ENCODE measurements around the gene ARHGEF18. TPM values are rescaled to one million over a fixed set of nuclear protein-coding genes. Genes with fewer than 3 reads are reported as not detected.

The ARHGEF18 gene
- total and polyA plus RNA-seq, 2 experiments from 2014 or later, result 12.8 to 47.6 TPM

- DNase-seq (ENCODE audit: low spot score), result no peak
- Mint-ChIP-seq H3K27me3 (ENCODE audit: insufficient read depth, low read depth, poor library complexity) (peaks cover 9% of the 10 kb centered on the region), H3K9me3 (no peaks in the 10 kb centered on the region; the same call in 1 of the 3 replicates), H3K4me1 (no peaks in the 10 kb centered on the region), H3K27ac (no peak overlapping the region), H3K4me3 (no peak overlapping the region), H3K36me3 (ENCODE audit: low read depth) (no peaks in the 10 kb centered on the region; the same call in 2 of the 3 replicates)
- H4K20me1 ChIP-seq (replicated peaks; ENCODE audit: insufficient read depth), result no peaks in the 10 kb centered on the region
- peaks cover 9% of the 10 kb centered on the region; the same call in 1 of the 2 replicates for H3K9me2 ChIP-seq (ENCODE audit: insufficient read depth)
- no peaks in the 10 kb centered on the region for H3K36me3 ChIP-seq (ENCODE audit: insufficient read depth)
- no peaks in the 10 kb centered on the region for H3K27me3 ChIP-seq (ENCODE audit: insufficient read depth)
- H3K4me2 ChIP-seq, result no peak overlapping the region
- H3F3A ChIP-seq (replicated peaks; ENCODE audit: low read depth), result no peaks in the 10 kb centered on the region
- ATAC-seq, result no peak
- no peak overlapping the region for H3K4me3 ChIP-seq
- H3K79me2 ChIP-seq (replicated peaks; ENCODE audit: insufficient read depth), result no peaks in the 10 kb centered on the region
- H2AFZ ChIP-seq, result no peak overlapping the region
- H3K27ac ChIP-seq (ENCODE audit: low read depth), result no peak overlapping the region
- H3K4me1 ChIP-seq (ENCODE audit: insufficient read depth), result no peaks in the 10 kb centered on the region
- TF ChIP-seq CTCF (conservative IDR thresholded peaks at IDR 0.05; ENCODE audit: low read depth in 2 of 2) (no peak), JUNB (IDR thresholded peaks at IDR 0.05; ENCODE audit: unreplicated experiment) (no peak), EZH2phosphoT487 (IDR thresholded peaks at IDR 0.05; ENCODE audit: unreplicated experiment) (no peak), ETS1 (IDR thresholded peaks at IDR 0.05) (no peak), ZNF331 (CRISPR knock-in tag; IDR thresholded peaks at IDR 0.05; ENCODE audit: low read depth) (no peak), EZH2 (IDR thresholded peaks at IDR 0.05; ENCODE audit: low read depth, unreplicated experiment) (no peak), CREB1 (CRISPR knock-in tag; IDR thresholded peaks at IDR 0.05; ENCODE audit: low read depth) (no peak), ZNF462 (CRISPR knock-in tag; IDR thresholded peaks at IDR 0.05) (no peak), POLR2AphosphoS5 (IDR thresholded peaks at IDR 0.05; ENCODE audit: low read depth) (no peak), NANOG (IDR thresholded peaks at IDR 0.05; ENCODE audit: borderline replicate concordance) (no peak), STAT1 (IDR thresholded peaks at IDR 0.05; ENCODE audit: unreplicated experiment) (no peak), ZNF114 (CRISPR knock-in tag; IDR thresholded peaks at IDR 0.05) (no peak), REST (IDR thresholded peaks at IDR 0.05; ENCODE audit: unreplicated experiment) (no peak)
Observed at GRCh38 chr19:7363225-7363624, 14.5 kb downstream of the ARHGEF18 start.
